ENCODE measurements around the gene TMEM135. TPM values are rescaled to one million over a fixed set of nuclear protein-coding genes. Genes with fewer than 3 reads are reported as not detected.

The TMEM135 gene
- total RNA-seq, 1 donor from 2014 or later, result 43.2 TPM

DNA sequence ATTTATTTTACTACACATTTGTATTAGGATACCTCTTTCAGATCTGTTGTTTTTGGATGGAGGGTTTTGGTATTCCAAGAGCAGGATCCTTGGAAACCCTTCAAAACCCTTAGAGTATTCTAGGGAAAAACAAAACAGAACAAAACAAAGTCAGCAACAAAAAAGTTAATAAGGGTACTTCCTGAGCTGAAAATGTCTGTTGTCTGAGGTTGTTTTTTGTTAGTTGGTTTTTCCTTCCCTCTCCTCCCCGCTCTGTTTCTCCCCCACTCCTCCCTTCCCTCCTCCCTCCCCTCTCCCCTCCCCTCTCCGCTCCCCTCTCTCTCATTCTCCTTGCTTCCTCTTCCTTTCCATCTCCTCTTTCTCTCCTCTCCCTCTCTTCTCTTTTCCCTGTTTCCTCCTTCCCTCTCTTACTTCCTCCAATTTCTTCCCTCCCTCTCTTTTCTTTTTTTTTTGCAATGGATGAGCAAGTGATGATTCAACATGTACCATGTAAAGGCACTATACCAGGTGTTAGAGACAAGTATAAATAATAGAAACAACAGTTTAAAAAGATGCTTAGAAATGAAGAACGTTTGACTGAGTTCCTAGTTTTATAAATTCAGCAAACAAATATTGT, 160.6 kb downstream of the TMEM135 start:
- no peak for DNase-seq

DNA sequence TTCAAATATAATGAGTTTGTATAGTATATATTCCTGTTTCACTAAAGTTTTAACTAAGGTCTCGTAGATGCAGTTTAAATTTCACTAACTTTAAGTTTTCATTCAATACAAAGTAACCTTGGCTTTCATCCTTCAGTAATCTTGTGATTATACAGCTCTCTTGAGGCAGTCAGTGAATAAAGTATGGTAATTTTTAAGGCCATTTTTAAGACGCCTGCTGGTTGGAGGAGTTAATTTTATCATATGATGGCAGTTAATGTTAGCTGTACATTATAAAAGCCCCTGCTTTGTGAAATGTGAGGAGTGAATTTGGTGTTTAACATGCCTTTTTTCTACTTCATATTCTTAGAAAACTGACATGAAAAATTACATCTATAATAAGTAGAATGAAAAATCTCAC, 163.6 kb downstream of the TMEM135 start:
- no peak for DNase-seq

DNA sequence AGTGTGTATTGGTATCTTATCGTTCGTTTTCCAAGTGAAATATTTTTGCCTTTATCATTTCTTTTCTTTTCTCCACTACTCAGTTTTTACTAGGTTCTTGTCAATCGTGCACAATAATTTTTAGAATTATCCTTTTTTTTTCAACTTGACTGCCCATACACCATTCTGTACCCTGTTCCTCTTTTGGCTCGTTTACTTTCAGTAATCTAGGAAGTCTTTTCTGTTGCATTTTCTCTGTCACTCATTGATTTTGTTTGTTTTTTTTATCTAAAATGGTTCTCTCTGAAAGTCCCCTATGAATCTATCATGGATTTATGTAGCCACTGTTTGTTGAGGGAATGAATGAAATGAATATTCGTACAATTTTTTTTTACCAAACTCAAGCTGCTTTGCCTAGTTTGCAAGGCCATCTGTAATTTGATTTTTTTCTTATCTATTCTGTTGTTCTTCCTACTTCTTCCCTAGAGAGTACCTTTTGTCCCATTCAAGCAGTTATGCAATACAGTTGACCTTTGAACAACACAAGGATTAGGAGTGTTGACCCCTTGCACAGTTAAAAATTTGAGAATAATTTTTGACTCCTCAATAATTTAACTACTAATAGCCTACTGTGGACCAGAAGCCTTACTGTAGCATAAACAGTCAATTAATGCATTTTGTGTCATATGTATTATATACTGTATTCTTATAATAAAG, 166.3 kb downstream of the TMEM135 start:
- no peak for DNase-seq

DNA sequence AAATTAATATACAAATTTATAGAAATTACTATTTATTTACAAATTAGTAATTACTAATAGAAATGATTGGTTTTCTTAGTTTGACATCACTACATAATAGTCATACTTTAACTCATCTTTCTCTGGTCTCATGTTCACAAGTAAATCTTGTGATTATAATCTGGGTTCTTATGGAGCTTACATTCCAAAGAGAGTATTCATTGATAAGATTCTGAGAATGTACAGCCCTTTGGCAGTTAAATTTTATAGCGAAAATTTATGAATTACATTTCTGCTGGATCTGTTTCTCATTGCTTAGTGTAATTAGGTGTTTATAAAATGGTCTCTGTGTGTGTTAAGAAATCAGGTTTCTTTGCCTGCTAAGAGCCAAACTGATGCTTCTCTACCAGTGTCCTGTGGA, 175.2 kb downstream of the TMEM135 start:
- DNase-seq, result no peak

DNA sequence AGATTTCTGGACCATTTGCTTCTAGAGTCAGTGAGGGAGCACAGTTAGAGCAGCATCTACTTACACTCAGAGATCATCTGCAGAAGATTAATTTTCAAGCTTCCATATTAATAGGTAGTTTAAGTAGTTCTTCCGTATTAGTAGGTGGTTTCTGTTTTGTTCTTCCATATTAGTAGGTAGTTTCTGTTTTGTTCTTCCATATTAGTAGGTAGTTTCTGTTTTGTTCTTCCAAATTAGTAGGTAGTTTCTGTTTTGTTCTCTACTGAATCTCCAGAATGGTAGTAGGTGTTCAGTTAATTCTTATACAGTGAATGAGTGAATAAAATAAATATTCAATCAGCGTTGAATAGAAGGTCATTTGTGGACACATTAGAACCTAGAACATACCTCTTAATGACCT, 175.7 kb downstream of the TMEM135 start:
- DNase-seq, result no peak

DNA sequence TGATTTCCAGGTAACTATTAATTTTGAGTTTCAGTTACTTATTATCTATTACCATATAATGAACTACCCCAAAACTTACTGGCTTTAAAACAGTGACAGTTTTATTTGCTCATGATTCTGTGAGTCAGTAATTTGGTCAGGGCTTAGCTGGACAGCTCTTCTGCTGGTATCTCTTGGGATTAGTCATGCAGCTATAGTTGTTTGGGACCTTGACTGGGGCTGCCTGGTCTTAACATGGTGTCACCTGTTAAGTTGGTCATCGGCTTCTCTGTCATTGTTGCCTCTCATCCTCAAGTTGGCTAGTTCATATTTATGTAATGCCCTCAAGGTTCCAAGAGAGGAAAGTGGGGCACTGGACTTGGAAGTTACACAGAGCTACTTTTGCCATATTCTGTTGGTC, 177.5 kb downstream of the TMEM135 start:
- DNase-seq, result no peak

DNA sequence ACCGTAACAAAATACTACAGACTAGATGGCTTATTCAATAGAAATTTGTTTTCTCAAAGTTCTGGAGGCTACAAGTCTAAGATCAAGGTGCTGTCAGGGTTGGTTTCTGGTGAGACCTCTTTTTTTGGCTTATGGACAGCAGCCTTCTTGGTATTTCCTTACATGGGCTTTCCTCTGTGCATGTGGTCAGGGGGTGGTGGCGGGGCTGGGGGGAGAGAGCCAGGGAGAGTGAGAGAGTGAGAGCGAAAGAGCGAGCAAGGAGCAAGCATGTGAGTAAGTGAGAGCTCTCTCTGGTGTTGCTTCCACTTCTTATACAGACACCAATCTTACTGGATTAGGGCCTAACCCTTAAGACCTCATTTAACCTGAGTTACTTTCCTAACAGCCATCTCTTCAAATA, 181.5 kb downstream of the TMEM135 start:
- no peak for DNase-seq

DNA sequence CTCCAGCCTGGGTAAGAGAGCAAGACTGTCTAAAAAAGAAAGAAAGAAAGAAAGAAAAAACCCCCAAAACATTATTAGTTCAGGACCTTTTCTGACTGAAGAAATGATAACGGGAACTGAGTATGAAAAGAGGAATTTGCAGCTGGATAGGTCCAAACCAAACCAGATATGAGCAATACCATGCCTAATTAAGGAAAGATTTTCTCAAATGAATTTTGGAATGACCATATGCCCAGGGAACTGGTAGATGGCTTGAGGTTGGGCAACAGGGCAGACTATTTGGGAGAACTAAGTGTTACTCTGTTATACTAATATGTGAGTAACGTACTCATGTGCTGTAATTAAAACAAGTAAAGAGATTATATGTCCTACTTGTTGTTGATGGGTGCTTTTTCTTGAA, 186.1 kb downstream of the TMEM135 start:
- DNase-seq, result no peak

DNA sequence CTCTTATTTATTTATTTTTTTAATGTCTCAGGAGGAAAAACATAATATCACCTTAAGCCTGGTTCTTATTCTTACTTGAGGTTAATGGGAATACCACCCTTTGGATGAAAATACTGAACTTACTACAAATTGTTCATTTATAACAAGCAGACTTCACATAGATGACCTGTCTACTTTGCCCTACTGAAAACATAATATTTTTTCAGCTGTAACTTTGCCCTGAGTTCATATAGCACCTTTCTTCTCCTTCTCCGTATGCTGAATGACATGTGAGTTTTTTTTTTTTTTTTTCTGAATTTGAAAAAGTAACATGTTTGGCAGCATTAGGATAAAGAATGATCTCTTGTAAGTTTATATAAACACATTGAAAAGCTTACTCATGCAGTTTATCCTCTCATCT, 186.8 kb downstream of the TMEM135 start:
- no peak for DNase-seq

DNA sequence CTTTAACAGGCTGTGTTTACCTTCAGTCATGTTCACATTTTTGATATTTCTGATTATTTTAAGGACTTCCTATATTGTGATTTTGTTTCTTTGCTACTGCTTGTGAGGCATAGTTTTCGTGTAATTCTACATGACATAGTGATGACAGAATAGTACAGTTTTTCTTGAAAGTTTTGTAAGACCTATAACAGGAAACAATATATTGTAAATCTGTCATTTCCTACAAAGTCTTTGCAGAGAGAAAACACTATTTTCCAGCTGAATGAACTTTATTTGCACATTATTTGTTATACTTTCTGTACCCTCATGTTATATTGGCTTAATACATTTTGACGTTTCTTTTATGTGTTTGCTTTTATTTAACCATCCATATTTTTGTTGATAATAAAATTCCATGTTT, 191.1 kb downstream of the TMEM135 start:
- DNase-seq, result no peak

DNA sequence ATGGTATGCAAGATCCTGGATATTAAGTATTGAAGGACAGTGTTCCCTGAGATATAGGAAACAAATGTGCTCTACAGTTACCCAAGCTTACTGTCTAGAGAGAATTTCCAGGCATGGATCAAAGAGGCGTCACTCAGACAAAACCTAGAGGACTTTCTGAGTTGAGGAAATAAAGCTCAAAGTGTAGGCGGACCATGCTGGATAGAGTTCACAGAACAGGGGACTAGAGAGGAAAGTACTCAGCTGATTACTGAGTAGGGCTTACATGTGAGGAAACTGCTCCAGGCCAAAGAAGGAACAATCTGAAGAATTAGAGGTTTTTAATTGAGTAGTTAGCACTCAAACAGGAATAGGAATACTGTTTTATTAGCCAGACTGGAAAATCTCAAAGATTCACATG, 193.3 kb downstream of the TMEM135 start:
- no peak for DNase-seq

DNA sequence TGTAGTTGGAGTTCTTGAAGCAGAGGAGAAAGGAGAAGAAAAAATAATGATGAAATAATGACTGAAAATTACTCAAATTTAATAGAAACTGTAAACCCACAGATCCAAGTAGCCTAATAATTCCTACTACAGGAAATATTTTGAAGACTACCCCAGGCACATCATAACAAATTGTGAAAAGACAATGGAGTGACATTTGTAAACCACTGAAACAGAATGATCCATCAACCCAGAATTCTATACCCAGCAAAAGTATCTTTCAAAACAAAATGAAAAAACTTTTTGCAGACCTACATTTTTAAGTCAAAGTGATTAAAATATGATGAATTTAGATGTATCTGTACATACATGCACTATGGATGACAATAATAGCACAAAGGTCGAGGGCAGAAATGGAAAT, 194.6 kb downstream of the TMEM135 start:
- DNase-seq, result no peak

DNA sequence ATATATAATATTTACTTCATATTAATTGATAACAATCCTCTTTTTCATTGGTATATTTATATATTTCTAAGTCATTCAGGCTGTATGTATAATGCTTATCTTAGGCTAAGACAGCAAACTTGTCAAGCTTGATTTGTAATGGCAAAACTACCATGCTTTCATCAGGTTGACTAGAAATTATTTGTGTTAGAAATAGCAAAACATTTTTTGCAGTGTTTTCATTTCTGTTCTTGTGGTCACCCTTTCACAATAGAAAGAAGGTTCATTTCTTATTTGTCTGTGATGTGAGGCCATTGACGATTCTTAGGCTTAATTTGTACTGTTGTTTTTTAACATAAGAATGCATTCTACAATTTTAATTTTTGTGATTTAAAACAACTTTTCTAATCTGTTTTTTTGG, 197.6 kb downstream of the TMEM135 start:
- no peak for DNase-seq

DNA sequence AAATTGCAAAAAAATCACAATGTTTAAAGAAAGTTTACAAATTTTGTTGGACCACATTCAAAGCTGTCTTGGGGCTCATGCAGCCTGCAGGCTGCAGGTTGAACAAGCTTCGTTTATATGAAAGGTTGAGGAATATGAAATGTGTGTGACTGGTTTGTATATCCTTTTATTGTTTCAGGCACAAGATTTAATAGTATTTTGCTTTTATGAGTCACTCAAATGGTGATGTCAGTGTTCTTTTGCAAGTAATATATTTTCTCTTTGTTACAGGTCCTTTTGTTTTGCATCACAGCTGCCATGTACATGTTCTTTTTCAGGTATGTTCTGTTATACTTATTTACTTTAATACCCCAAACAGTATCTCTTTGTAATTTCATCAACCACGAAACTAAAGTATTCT, 198.6 kb downstream of the TMEM135 start:
- DNase-seq, result no peak

DNA sequence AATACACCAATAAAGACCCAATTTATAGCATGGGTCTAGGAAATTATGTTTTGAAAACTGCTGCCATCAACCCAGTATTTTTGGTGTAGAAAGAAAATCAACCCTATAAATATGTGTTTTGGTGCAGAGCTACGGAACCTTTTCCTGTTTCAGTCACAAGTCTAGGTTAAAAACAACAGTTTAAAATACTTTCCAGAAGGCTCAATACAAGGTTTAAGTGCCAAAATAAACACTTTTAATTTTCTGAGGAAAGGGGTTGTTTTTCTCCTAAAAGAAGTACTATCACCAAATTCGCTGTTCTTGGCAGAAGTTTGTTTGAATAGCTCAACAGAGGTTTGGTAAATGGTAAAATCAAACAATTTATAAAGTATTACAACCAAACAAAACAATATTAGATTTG, 201.3 kb downstream of the TMEM135 start:
- DNase-seq, result no peak

DNA sequence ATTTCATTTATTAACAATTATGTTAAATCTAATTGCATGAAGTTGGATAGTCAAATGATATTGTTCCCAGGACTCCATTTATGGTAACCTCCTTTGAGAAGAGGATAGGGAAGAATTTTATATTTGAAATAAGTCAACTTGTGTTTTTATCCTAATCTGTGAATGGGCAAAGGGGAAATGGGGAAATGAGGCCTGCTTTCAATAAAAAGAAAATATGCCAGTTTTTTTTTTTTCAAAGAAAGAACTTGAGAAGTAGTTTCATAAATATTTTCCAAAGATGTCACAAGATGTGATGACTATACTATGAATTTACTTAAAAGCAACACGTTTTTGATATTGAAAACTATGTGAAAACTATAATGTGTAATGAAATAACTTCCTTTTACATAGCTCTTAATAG, 201.8 kb downstream of the TMEM135 start:
- DNase-seq, result no peak

DNA sequence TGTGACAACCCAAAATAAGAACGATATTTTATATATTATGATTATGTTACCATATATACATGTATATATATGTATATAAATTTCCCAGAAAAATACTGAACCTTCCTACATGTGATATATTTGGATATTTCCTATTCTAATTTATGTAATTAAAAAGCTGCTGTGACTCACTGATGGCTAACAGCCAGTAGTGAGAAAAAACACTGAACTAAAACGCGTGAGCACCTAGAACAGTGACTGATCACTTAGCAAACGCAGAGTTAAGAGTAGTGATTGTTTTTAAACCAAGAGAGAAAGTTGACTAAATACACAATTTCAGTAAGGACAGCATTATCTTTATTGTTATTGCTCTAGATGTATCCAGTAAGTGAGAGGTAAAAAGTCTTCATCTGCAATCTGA, 213.8 kb downstream of the TMEM135 start:
- DNase-seq, result no peak

DNA sequence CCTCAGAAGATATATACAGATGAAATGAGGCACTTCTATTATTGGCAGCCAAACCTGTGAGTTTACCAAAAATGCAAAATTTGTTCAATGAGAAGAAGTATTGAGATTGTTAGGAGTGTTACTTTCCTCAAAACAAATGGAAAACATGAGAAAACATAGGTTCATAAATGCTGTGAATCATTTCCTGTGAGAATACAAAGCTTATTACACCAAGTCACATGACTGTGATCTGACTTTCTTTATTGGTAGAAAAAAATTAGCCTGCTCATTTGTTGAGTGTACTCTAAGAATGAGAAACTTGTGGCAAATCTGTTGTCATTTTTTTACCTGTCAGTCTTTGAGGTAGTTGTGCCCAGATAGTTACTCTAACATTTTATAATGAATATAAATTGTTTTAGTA, 215.1 kb downstream of the TMEM135 start:
- DNase-seq, result no peak

DNA sequence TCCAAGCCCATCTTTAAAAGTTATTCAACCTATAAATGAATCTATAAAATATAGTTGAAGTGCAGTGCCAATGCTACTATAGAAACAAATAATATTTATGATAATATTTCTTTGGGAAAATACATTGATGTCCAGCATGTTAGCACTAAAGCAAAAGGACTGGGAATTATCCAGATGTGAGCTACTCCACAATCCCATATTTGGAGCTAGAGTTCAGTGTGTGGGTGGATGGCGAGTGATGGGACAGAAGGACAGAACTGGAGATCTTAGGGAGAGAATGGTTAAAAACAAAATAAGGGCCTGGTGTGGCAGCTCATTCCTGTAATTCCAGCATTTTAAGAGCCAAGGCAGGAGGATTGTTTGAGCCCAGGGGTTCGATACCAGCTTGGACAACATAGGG, 216.8 kb downstream of the TMEM135 start:
- no peak for DNase-seq

DNA sequence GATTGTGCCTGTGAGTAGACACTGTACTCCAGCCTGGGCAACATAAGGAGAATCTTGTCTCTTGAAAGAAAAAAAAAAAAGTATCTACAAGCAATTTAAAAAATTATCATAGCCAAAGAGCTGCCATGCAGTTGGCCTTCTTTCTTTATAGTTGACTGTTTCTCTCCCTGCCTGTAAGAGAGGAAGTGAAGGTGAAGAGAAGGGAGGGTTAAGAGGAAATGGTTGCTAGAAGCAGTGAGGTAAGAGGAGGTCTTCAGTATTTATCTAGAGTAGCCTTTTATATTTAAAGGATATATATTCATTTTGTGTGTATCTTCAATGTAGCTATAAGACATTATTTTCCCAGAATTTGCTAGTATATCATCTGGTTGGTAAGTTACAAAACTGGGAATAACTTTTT, 217.9 kb downstream of the TMEM135 start:
- DNase-seq, result no peak

DNA sequence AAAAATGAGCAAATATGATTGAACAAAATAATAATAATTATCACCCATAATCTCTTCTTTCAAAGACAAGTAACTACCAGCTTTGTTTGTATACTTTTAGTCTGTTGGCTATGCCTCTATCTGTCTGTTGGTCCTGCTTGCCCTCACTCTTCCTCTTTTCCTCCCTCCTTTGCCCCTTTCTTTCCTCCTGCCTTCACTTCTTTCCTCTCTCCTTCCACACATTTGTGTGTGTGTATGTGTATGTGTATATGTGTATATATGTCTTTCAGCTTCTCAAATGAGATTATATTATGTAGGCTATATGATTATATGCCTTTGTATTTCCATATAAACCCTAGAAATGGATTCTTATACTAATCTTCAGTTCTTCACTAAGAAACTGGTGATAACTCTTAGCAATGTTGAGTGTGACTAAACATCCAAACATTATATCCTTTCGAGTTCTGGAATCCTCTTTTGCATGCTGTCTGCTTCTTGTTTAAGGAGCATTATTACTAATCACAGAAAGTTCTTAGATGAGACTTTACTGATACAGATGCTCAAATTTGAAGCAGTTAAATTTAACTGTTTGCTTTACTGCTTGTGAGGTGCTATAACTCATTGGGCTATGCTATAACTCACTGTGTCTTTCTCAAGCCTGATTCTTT, 219.1 kb downstream of the TMEM135 start:
- DNase-seq, result no peak

DNA sequence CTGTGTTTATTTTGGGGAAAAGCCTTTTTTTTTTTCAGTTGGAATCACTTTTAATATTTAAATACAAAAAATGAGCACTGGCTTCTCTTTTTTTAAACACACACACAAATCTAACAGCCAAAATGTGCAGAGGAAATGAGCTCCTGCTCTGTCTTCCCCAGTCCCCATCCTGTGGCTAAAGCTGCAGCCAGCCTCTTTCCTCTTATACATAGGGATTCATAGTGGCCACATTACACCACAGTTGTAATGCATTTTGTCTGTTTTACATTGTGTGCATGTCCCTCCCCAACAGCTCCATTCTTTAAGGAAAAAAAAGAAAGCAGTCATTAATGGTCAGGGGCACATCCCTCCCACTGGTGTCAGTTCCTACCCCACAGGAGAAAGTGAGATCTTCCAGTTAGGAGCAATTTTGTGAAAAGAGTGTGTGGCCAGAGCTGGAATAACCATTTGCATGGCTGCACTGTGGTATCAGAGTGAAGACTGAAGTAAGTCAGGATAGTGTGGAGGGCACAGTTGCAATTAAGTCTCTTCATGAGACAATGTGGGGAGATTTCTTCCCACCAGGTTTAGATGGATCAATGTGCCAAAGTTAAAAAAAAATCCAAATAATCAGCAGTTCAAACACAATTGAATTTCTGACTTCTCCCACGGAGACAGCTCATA, 220.6 kb downstream of the TMEM135 start:
- no peak for DNase-seq

DNA sequence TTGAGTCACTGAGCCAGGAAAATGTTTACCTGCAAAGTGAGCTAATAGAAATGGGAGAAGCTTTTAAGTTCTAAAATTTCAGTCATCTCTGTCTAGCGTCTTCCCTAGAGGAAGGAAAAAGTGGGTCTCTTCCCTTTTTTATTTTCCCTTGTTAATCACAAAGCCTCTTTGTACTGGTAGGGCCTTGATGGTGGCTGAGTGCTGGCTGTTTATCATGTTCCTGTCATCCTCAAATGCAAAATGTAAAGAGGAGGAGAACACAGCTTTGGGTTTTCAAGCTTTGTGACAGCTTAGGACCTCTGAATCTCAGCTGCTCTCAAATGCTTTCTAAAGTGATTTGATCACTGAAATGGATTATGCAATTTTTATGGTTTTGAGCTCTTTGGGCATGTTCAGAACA, 222.0 kb downstream of the TMEM135 start:
- DNase-seq, result no peak

DNA sequence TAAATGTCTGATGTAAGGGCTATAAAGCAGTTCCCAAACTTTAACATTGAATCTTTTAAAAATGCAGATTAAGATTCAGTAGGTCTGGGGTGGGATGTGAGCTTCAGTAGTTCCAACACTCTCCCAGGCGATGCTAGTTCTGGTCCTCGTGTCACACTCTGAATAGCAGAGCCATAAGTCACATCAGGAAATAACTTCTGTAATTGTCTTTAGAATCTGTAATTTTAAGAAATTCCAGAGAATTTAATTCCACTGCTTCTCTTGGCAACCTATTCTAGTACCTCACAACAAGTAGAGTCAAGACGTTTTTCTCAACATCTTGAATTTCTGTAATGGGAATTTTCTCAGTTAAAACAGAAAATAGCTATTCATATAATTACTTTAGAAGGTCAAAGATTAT, 223.1 kb downstream of the TMEM135 start:
- no peak for DNase-seq

All from occipital lobe (tissue), 2 donors.